Stomach (tissue), 9 donors: ENCODE data around the gene TBL1XR1. TPM values are rescaled to one million over a fixed set of nuclear protein-coding genes. Genes with fewer than 3 reads are reported as not detected.
A peak's percentile ranks its signal among the peaks of the same experiment; 100 is the strongest.

Experiments used
- DNase-seq, 2 donors: peaks; one replicate each; pipeline versions ENCODE4 v3.0.0 to v3.0.0-alpha.2; 2013 to 2019
- H3K27ac ChIP-seq, 5 donors: fragments of 200-600 bp in 4 of 5; sonication (generic) in 4 of 5; one replicate each; pipeline ENCODE4 v1.5.1; 2013 to 2019; ENCODE audit warnings: mild to moderate bottlenecking in 1 of 5, moderate library complexity in 1 of 5
- H3K27me3 ChIP-seq, 3 donors: fragments of 200-600 bp; sonication (generic); one replicate each; pipeline ENCODE4 v1.5.1; 2017 to 2019; ENCODE audit warnings: mixed run types in 1 of 3
- H3K36me3 ChIP-seq, 4 donors: fragments of 200-600 bp; sonication (generic); 1 replicate in 3 of 4; 2 replicates in 1 of 4; pipeline ENCODE4 v1.5.1; 2016 to 2019
- H3K4me1 ChIP-seq, 4 donors: fragments of 200-600 bp; sonication (generic); one replicate each; pipeline ENCODE4 v1.5.1; 2016 to 2019
- H3K4me3 ChIP-seq, 4 donors: fragments of 200-600 bp; sonication (generic) in 3 of 4; one replicate each; pipeline ENCODE4 v1.5.1; 2016 to 2019; ENCODE audit warnings: mild to moderate bottlenecking in 1 of 4
- H3K9me3 ChIP-seq, 4 donors: fragments of 200-600 bp; sonication (generic); one replicate each; pipeline ENCODE4 v1.5.1; 2016 to 2019
- EP300 ChIP-seq: sonication (generic); formaldehyde crosslinking; IDR thresholded peaks from one replicate; pipeline ENCODE4 v1.6.1; 2017; ENCODE audit warnings: antibody characterized with exemption
- POLR2A ChIP-seq, 4 donors: fragments of 450-650 bp; IDR thresholded peaks; one replicate each; pipeline ENCODE4 v1.6.1; 2016; ENCODE audit warnings: antibody characterized with exemption in 4 of 4, control low read depth in 2 of 4, mild to moderate bottlenecking in 1 of 4, moderate library complexity in 1 of 4
- POLR2AphosphoS5 ChIP-seq, 3 donors: sonication (generic); formaldehyde crosslinking; IDR thresholded peaks; one replicate each; pipeline ENCODE4 v1.6.1; 2016; ENCODE audit warnings: antibody characterized with exemption in 3 of 3
- WGBS, 5 donors: extraction: QIAGEN DNeasy Blood & Tissue Kit in 3 of 5; methylation state at CpG; one replicate each; pipeline versions ENCODE4 v1.1.5 to v1.1.7; 2013 to 2018; 5-methylcytosine and 5-hydroxymethylcytosine counted together
- intact Hi-C: fragments of 100-400 bp; cut with DNase I; formaldehyde crosslinking; loops from one replicate; pipeline ENCODE4 v1.15.1; 2023; ENCODE audit warnings: low total_unique reads
- polyA plus RNA-seq, 3 donors: library from polyadenylated mRNA; stranded (reverse); fragments of 200-250 nt; gene quantifications; one replicate each; pipeline ENCODE4 v1.2.3, GENCODE V29; 2013
- total RNA-seq, 5 donors: library from RNA; depleted of rRNA; stranded (reverse); fragments of >200 nt; gene quantifications; one replicate each; pipeline versions ENCODE4 v1.1.0 to v1.2.3, GENCODE V29; 2014 to 2016
- TF ChIP-seq, protein P1 (sequence below), 7 experiments: fragments of 450-650 bp in 4 of 7; fragments of 200-600 bp in 3 of 7; sonication (generic) in 3 of 7; IDR thresholded peaks; one replicate each; pipeline ENCODE4 v1.5.1; 2016 to 2019; ENCODE audit warnings: antibody characterized with exemption in 7 of 7, control low read depth in 2 of 7, mild to moderate bottlenecking in 1 of 7
- donor health status: healthy with polysubstance abuse.
- donor health status: Bipolar disorder and iron deficiency.
- donor health status: healthy.

The TBL1XR1 gene
- total and polyA plus RNA-seq, 8 donors = 11.6 to 217 (median 41.1) TPM

DNA sequence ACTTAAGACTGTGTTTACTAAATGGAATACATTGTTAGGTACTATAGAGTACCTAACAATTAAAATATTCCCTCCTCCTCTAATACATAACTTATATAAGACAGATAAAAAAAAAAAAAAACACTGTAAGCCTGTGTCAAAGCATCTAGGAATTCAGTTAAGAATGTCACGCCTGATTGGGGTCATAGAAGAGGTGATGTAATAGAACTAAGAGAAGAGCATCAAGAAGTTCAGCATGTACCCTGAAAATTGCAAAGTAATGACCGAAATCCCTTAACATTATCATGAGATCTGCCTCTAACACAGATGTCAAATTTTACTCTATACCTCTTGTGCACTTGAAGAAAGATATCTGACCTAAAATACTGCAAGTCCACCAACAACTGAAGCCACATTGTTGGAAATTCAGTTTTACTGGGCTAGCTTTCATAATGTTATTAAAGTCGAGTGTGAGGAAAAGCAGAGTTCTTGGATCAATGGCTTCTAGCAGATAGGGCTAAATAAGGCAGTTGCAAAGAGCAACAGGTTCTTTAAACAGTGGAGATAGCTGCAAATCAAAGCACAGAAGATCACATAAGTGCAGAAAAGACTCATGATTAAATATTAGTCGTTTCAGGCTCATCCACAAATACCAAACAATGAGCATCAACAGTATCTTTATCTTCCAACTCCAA, 75.0 kb downstream of the TBL1XR1 start:
- 60 to 77% (median 70%) methylated on average over 4 of the region's 4 CpGs for WGBS, 5 donors
- intact Hi-C loops = no loop called here
- no peak overlapping the region for H3K27ac ChIP-seq
- no peaks in the 10 kb centered on the region for H3K27me3 ChIP-seq
- H3K9me3 ChIP-seq = no peaks in the 10 kb centered on the region
- no peak for DNase-seq
- peaks cover 0 to 87% (median 30%) of the 10 kb centered on the region in 4 donors for H3K4me1 ChIP-seq
- no peak for TF ChIP-seq POLR2A (IDR thresholded peaks at IDR 0.05)
- TF ChIP-seq POLR2AphosphoS5 (IDR thresholded peaks at IDR 0.05) = no peak
- TF ChIP-seq, protein P1, sequence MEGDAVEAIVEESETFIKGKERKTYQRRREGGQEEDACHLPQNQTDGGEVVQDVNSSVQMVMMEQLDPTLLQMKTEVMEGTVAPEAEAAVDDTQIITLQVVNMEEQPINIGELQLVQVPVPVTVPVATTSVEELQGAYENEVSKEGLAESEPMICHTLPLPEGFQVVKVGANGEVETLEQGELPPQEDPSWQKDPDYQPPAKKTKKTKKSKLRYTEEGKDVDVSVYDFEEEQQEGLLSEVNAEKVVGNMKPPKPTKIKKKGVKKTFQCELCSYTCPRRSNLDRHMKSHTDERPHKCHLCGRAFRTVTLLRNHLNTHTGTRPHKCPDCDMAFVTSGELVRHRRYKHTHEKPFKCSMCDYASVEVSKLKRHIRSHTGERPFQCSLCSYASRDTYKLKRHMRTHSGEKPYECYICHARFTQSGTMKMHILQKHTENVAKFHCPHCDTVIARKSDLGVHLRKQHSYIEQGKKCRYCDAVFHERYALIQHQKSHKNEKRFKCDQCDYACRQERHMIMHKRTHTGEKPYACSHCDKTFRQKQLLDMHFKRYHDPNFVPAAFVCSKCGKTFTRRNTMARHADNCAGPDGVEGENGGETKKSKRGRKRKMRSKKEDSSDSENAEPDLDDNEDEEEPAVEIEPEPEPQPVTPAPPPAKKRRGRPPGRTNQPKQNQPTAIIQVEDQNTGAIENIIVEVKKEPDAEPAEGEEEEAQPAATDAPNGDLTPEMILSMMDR (IDR thresholded peaks at IDR 0.05) = no peak
- TF ChIP-seq EP300 = no peak
- no peak overlapping the region for H3K4me3 ChIP-seq
- no peaks in the 10 kb centered on the region for H3K36me3 ChIP-seq

DNA sequence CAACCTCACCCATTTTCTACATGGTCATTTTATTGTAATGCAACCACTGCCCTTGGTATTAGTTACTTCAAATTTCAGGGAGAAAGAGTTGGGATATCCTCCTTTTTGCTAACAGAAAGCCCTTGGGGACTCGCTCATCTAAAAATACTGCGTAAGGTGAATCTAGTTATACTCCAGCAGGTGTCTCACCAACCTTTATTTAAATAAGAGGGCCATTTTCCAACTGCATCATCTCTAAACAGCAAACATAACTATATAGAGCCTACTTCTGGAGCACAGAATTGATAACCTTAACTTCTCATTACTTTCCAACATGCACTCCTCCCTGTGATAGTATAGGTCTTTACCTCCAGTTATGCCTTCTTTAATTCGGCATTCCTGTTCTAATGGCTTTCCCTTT, 77.5 kb downstream of the TBL1XR1 start:
- no peak overlapping the region for H3K4me3 ChIP-seq
- H3K27me3 ChIP-seq = no peaks in the 10 kb centered on the region
- WGBS, 5 donors = 63 to 96% (median 80%) methylated on average over 3 of the region's 3 CpGs
- no peaks in the 10 kb centered on the region for H3K9me3 ChIP-seq
- intact Hi-C loops = no loop called here
- H3K27ac ChIP-seq = no peak overlapping the region
- no peak for DNase-seq
- H3K36me3 ChIP-seq = no peaks in the 10 kb centered on the region
- H3K4me1 ChIP-seq = peaks cover 0 to 79% (median 35%) of the 10 kb centered on the region in 4 donors
- no peak for TF ChIP-seq POLR2AphosphoS5 (IDR thresholded peaks at IDR 0.05)

DNA sequence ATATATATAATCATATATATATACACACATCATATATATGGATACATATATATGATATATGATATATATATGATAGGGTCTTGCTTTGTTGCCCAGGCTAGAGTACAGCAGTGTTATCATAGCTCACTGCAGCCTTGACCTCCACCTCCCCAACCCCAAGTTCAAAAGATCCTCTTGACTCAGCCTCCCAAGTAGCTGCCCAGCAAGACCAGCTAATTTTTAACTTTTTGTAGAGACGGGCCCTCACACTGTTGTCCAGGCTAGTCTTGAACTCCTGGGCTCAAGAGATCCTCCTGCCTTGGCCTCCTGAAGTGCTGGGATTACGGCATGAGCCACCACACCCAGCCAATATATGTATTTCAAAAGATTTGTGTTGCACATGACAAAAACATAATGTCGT, 83.0 kb downstream of the TBL1XR1 start:
- Histone ChIP-seq H3K27ac (no peak overlapping the region), H3K36me3 (no peaks in the 10 kb centered on the region), H3K27me3 (no peaks in the 10 kb centered on the region), H3K4me1 (peaks cover 9 to 65% (median 38%) of the 10 kb centered on the region in 4 donors), H3K9me3 (no peaks in the 10 kb centered on the region), H3K4me3 (no peak overlapping the region)
- 62 to 65% (median 63%) methylated on average over 3 of the region's 3 CpGs for WGBS, 5 donors
- TF ChIP-seq POLR2A (IDR thresholded peaks at IDR 0.05) (no peak), POLR2AphosphoS5 (IDR thresholded peaks at IDR 0.05) (no peak), EP300 (no peak)
- TF ChIP-seq, protein P1 (IDR thresholded peaks at IDR 0.05) = no peak
- DNase-seq = no peak
- intact Hi-C loops = no loop called here

DNA sequence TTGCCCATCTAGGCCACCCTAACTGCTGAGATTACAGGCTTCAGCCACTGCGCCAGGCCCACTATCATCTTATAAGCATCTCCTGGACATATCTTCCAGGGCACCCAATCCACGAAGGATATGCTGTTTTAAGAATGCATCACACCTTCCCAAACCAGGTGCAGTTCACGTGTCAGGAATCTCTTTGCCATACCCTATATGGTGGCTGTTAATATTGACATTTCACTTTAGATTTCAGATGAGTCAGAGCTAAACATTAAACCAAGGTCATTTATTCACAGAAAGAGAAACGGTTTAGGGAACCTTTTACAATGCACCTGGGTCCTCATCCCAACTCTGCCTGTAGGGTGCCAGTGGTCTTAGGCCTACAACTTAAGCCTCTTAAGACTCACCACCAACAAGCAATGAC, 85.7 kb downstream of the TBL1XR1 start:
- DNase-seq = peak in 1 of 2 donors; percentile 58
- H3K27ac ChIP-seq = no peak overlapping the region
- no peaks in the 10 kb centered on the region for H3K36me3 ChIP-seq
- no peaks in the 10 kb centered on the region for H3K27me3 ChIP-seq
- H3K4me1 ChIP-seq = peaks cover 10 to 75% (median 36%) of the 10 kb centered on the region in 4 donors
- 50 to 75% (median 61%) methylated on average over 4 of the region's 4 CpGs for WGBS, 5 donors
- no peaks in the 10 kb centered on the region for H3K9me3 ChIP-seq
- intact Hi-C loops = no loop called here
- no peak overlapping the region for H3K4me3 ChIP-seq
- TF ChIP-seq POLR2A (IDR thresholded peaks at IDR 0.05) = no peak
- TF ChIP-seq POLR2AphosphoS5 (IDR thresholded peaks at IDR 0.05) = peak in 1 of 3 donors; percentile 17
- TF ChIP-seq, protein P1 (IDR thresholded peaks at IDR 0.05) = no peak

DNA sequence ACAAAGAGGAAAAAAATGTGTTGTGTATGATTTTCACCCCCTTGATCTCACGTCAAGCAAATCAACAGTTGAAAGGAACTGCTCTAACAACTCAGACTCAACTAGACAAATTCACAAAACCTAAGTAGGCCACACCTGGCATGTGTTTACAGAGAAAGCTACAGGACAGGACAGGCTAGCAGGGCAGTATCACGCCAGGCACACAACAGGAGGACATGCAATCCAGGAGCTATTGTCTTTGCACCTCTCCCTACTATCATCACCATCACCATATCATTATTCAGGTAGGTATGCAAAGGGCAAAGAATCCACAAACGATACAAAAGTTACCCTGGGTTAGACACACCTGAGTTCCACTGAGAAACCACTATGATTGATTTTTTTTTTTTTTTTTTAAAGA, 86.4 kb downstream of the TBL1XR1 start:
- H3K4me1 ChIP-seq = peaks cover 13 to 75% (median 40%) of the 10 kb centered on the region in 4 donors
- no peak for DNase-seq
- H3K36me3 ChIP-seq = no peaks in the 10 kb centered on the region
- no peaks in the 10 kb centered on the region for H3K9me3 ChIP-seq
- no peaks in the 10 kb centered on the region for H3K27me3 ChIP-seq
- WGBS, 5 donors = 52 to 61% (median 58%) methylated on average over 3 of the region's 3 CpGs
- H3K4me3 ChIP-seq = no peak overlapping the region
- intact Hi-C loops = no loop called here
- H3K27ac ChIP-seq = no peak overlapping the region
- TF ChIP-seq POLR2AphosphoS5 (IDR thresholded peaks at IDR 0.05) (no peak), EP300 (no peak), POLR2A (IDR thresholded peaks at IDR 0.05) (no peak)
- TF ChIP-seq, protein P1 (IDR thresholded peaks at IDR 0.05) = no peak
